ENCODE results near the gene ABHD12B.

Gene ABHD12B, protein sequence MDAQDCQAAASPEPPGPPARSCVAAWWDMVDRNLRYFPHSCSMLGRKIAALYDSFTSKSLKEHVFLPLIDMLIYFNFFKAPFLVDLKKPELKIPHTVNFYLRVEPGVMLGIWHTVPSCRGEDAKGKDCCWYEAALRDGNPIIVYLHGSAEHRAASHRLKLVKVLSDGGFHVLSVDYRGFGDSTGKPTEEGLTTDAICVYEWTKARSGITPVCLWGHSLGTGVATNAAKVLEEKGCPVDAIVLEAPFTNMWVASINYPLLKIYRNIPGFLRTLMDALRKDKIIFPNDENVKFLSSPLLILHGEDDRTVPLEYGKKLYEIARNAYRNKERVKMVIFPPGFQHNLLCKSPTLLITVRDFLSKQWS

DNA sequence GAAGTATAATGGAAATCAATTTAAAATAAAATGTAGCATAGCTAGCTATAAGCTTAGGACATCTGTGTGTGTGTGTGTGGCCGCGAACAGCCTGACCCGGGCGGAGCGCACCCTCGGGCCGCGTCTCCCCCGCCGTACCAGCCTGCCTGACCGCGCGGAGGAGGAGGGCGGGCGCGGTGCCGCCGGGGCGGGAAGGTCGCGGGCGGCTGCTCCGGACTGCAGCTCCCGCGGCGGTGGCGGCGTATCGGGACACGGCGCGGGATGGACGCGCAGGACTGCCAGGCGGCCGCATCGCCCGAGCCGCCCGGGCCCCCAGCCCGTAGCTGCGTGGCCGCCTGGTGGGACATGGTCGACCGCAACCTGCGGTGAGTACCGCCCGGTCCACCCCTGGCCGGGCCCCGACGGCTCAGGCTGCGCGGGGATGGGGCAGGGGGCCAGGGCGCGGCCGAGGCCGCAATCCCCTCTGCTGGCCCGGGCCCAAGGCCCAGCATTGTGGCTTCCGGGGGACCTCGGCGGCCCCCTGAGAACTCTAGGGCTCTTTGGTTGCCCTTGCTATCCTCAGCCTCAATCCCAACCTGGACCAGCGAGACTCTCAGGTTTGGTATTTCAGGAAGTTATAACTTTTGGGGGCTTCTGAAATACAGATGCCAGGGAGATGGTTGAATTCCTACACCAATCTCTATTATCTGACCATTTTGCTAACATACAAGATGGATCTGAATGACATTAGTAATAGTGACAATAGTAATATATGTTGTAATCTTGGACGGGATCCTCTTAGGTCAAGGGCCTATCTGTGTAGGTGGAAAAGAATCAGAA, at the start of gene ABHD12B:
TSS of gene ABHD12B (plus strand) at position 140 of the 819 bp plus-strand sequence. CDS start at position 262, 122 bp downstream.
- Histone ChIP-seq H3K4me2 (ENCODE audit: low read depth, low read length) (no peak within 1 kb of the TSS), H2AFZ (ENCODE audit: low read length) (no peak within 1 kb of the TSS), H3K79me2 (ENCODE audit: low read length) (no peaks in the 10 kb centered on the region), H3K4me3 (ENCODE audit: low read length) (no peak within 1 kb of the TSS), H3K4me1 (ENCODE audit: low read length) (peaks cover 15% of the 10 kb centered on the region), H4K20me1 (ENCODE audit: insufficient read depth, low read length) (no peaks in the 10 kb centered on the region), H3K9me2 (replicated peaks; ENCODE audit: insufficient read depth, low read length) (no peaks in the 10 kb centered on the region), H3K36me3 (replicated peaks; ENCODE audit: insufficient read depth, low read length) (no peaks in the 10 kb centered on the region), H3K9ac (ENCODE audit: low read length) (no peak within 1 kb of the TSS), H3F3A (ENCODE audit: insufficient read depth, low read length) (peaks cover 6% of the 10 kb centered on the region; the same call in 1 of the 2 replicates), H3K9me3 (replicated peaks; ENCODE audit: insufficient read depth, low read length) (no peaks in the 10 kb centered on the region), H3K27me3 (replicated peaks; ENCODE audit: insufficient read depth, low read length) (no peaks in the 10 kb centered on the region), H3K27ac (ENCODE audit: low read length) (no peak within 1 kb of the TSS)
- no peak for DNase-seq
- TF ChIP-seq EZH2phosphoT487 (IDR thresholded peaks at IDR 0.05; ENCODE audit: low read length) (no peak), CTCF (IDR thresholded peaks at IDR 0.05; ENCODE audit: low read length) (no peak), EZH2 (optimal IDR thresholded peaks at IDR 0.05; ENCODE audit: low read depth, low read length) (no peak)

DNA sequence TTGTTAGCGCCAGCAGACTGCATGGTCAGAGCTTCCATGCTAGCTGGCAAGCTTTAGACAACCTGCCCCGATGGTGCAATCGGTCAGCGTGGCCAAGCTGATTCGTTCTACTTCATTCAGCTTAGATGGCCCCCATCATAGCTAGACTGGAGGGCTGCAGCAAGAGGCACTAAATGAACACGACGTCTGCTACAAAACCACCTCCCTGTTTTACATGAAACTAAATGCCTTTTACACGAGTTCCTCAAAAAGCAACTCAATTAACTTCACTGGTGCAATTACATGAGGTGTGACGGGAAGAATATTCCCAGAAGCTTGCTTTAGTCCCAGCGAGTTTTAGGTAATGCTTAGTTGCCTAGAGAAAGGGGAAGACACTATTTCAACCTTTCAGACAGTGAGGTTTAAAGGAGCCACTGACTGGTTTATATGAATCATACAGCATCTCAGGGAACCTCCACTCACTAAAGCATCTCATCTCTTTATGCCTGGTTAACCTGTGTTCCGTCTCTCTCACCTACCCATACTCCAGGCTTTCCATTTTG, 49.3 kb upstream of the ABHD12B start:
- no peak overlapping the region for H3K4me2 ChIP-seq (ENCODE audit: low read depth, low read length)
- no peaks in the 10 kb centered on the region for H4K20me1 ChIP-seq (ENCODE audit: insufficient read depth, low read length)
- no peak overlapping the region for H3K9ac ChIP-seq (ENCODE audit: low read length)

More for the DNA sequence above, 49.3 kb upstream of the ABHD12B start:
- no peaks in the 10 kb centered on the region for H3K4me1 ChIP-seq (ENCODE audit: low read length)
- H3K79me2 ChIP-seq (ENCODE audit: low read length), result peaks cover 54% of the 10 kb centered on the region
- H3K9me3 ChIP-seq (replicated peaks; ENCODE audit: insufficient read depth, low read length), result no peaks in the 10 kb centered on the region
- H3K36me3 ChIP-seq (replicated peaks; ENCODE audit: insufficient read depth, low read length), result no peaks in the 10 kb centered on the region
- no peaks in the 10 kb centered on the region for H3F3A ChIP-seq (ENCODE audit: insufficient read depth, low read length)
- H3K9me2 ChIP-seq (replicated peaks; ENCODE audit: insufficient read depth, low read length), result no peaks in the 10 kb centered on the region
- no peak overlapping the region for H3K4me3 ChIP-seq (ENCODE audit: low read length)
- no peak for DNase-seq
- no peak overlapping the region for H3K27ac ChIP-seq (ENCODE audit: low read length)
- H3K27me3 ChIP-seq (replicated peaks; ENCODE audit: insufficient read depth, low read length), result no peaks in the 10 kb centered on the region
- no peak for TF ChIP-seq EZH2 (optimal IDR thresholded peaks at IDR 0.05; ENCODE audit: low read depth, low read length)
- TF ChIP-seq CTCF (IDR thresholded peaks at IDR 0.05; ENCODE audit: low read length), result no peak
- no peak overlapping the region for H2AFZ ChIP-seq (ENCODE audit: low read length)

Measured in MM.1S (cell line).